Mammary epithelial cell (primary cell): ENCODE data around the gene MXI1.

Experiments used
- EZH2 ChIP-seq: IDR thresholded peaks from 2 replicates; pipeline ENCODE4 v1.6.1; 2012; ENCODE audit warnings: low read length, inconsistent platforms, borderline replicate concordance
- TF ChIP-seq, protein P1 (sequence below), 2 donors: IDR thresholded peaks in 1 of 2; conservative IDR thresholded peaks in 1 of 2; 2 replicates each; pipeline ENCODE4 v1.5.1; 2011 to 2012; ENCODE audit warnings: inconsistent platforms in 2 of 2, low read length in 2 of 2, mild to moderate bottlenecking in 2 of 2, control low read depth in 1 of 2, low read depth in 1 of 2; ENCODE audit not compliant: insufficient read depth in 1 of 2; ENCODE audit errors: extremely low read depth in 1 of 2

- TF ChIP-seq, protein P1, sequence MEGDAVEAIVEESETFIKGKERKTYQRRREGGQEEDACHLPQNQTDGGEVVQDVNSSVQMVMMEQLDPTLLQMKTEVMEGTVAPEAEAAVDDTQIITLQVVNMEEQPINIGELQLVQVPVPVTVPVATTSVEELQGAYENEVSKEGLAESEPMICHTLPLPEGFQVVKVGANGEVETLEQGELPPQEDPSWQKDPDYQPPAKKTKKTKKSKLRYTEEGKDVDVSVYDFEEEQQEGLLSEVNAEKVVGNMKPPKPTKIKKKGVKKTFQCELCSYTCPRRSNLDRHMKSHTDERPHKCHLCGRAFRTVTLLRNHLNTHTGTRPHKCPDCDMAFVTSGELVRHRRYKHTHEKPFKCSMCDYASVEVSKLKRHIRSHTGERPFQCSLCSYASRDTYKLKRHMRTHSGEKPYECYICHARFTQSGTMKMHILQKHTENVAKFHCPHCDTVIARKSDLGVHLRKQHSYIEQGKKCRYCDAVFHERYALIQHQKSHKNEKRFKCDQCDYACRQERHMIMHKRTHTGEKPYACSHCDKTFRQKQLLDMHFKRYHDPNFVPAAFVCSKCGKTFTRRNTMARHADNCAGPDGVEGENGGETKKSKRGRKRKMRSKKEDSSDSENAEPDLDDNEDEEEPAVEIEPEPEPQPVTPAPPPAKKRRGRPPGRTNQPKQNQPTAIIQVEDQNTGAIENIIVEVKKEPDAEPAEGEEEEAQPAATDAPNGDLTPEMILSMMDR (conservative IDR thresholded peaks at IDR 0.05 in 1 of 2, IDR thresholded peaks at IDR 0.05 in 1 of 2; ENCODE audit: extremely low read depth in 1 of 2, insufficient read depth in 1 of 2, low read depth in 1 of 2, low read length in 2 of 2): no peak
- TF ChIP-seq EZH2: no peak
Measured at GRCh38 chr10:110226543-110226925, 19.1 kb downstream of the MXI1 start.
